ENCODE results near the gene DNAJC2. TPM values are rescaled to one million over a fixed set of nuclear protein-coding genes. Genes with fewer than 3 reads are reported as not detected.
"Not testable (repeated sequence)": the region's sequence is repeated elsewhere in the genome, so short reads cannot be mapped to it uniquely, and the experiment has no call there.

DNAJC2 gene
- total RNA-seq, 2 experiments from 2014 or later: 45.8 to 48.9 TPM

DNA sequence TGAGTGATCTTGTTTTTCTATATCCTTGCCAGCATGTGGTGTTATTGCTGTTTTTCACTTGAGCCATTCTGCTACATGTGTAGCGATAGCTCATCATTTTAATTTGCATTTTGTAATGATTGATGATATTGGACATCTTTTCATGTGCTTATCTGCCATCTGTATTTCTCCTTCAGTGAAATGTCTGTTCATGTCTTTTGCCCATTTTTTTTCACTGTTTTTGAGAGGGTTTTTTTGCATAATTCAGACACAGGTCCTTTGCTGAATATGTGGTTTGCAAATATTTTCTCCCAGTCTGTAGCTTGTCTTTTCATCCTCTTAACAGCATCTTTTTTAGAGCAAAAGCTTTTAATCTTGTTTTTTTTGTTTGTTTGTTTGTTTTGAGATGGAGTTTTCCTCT, 51.0 kb downstream of the DNAJC2 start:
- Mint-ChIP-seq H3K4me3 (no peak overlapping the region), H3K9me3 (no peaks in the 10 kb centered on the region), H3K27ac (no peak overlapping the region), H3K27me3 (peaks cover 6% of the 10 kb centered on the region), H3K36me3 (ENCODE audit: low read depth) (peaks cover 9% of the 10 kb centered on the region), H3K4me1 (ENCODE audit: low read depth) (peaks cover 8% of the 10 kb centered on the region)
- CTCF ChIA-PET: interaction anchor here (0.6 to 1.2 kb wide), 3 partner anchors 13 to 160 kb away, joined by 3 read pairs; no protein-coding TSS in a partner anchor
- TF ChIP-seq, protein P1, sequence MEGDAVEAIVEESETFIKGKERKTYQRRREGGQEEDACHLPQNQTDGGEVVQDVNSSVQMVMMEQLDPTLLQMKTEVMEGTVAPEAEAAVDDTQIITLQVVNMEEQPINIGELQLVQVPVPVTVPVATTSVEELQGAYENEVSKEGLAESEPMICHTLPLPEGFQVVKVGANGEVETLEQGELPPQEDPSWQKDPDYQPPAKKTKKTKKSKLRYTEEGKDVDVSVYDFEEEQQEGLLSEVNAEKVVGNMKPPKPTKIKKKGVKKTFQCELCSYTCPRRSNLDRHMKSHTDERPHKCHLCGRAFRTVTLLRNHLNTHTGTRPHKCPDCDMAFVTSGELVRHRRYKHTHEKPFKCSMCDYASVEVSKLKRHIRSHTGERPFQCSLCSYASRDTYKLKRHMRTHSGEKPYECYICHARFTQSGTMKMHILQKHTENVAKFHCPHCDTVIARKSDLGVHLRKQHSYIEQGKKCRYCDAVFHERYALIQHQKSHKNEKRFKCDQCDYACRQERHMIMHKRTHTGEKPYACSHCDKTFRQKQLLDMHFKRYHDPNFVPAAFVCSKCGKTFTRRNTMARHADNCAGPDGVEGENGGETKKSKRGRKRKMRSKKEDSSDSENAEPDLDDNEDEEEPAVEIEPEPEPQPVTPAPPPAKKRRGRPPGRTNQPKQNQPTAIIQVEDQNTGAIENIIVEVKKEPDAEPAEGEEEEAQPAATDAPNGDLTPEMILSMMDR (IDR thresholded peaks at IDR 0.05): no peak
- POLR2A ChIA-PET: interaction anchor here (1.0 kb wide), 1 partner anchor 13 kb away, joined by 3 read pairs; no protein-coding TSS in a partner anchor
- DNase-seq (no peak), ATAC-seq (no peak)
- intact Hi-C loops (cut with micrococcal nuclease): no loop called here

DNA sequence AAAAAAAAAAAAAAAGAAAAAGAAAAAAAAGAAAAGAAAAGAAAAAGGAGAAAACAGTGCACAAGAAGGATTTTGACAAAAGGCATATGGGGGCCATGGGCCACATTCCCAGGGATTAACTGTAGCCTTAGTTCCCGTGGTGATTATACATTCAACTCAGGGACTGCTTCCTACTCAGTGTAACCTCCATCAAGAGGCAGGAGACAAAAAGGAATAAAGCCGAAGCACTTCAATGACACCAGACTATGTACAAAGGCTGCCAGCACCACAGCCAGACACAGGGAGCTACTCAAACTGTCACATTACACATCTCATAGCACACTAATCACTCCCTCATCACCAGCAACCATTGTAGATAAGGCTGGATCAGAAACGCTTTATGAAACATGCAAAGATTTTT, 52.4 kb downstream of the DNAJC2 start:
- intact Hi-C loops (cut with micrococcal nuclease): no loop called here
- H3K36me3 Mint-ChIP-seq (ENCODE audit: low read depth): no peaks in the 10 kb centered on the region
- ATAC-seq: no peak
- TF ChIP-seq, protein P1 (IDR thresholded peaks at IDR 0.05): no peak
- peaks cover 6% of the 10 kb centered on the region for H3K27me3 Mint-ChIP-seq
- H3K9me3 Mint-ChIP-seq: no peaks in the 10 kb centered on the region
- no peak overlapping the region for H3K27ac Mint-ChIP-seq
- no peak for DNase-seq
- H3K4me3 Mint-ChIP-seq: no peak overlapping the region
- H3K4me1 Mint-ChIP-seq (ENCODE audit: low read depth): peaks cover 4% of the 10 kb centered on the region
- CTCF ChIA-PET: no interaction called here
- POLR2A ChIA-PET: interaction anchor here (0.9 kb wide), 1 partner anchor 125 kb away, joined by 4 read pairs; no protein-coding TSS in a partner anchor

- POLR2A ChIA-PET; H3K36me3 Mint-ChIP-seq (ENCODE audit: low read depth); H3K9me3 Mint-ChIP-seq; H3K27ac Mint-ChIP-seq; DNase-seq; ATAC-seq; H3K27me3 Mint-ChIP-seq; H3K4me3 Mint-ChIP-seq; intact Hi-C loops (cut with micrococcal nuclease): not testable (repeated sequence)
- CTCF ChIA-PET: interaction anchor here (1.1 kb wide), 1 partner anchor 10 kb away, joined by 3 read pairs; no protein-coding TSS in a partner anchor
- TF ChIP-seq, protein P1 (IDR thresholded peaks at IDR 0.05): peak; percentile 28
- H3K4me1 Mint-ChIP-seq (ENCODE audit: low read depth): peaks cover 19% of the 10 kb centered on the region
These were observed 61.7 kb downstream of the DNAJC2 start for GRCh38 chr7:103282802-103283427.

GRCh38 chr7:103280803-103281155, 63.8 kb downstream of the DNAJC2 start:
- ChIA-PET POLR2A (interaction anchor here (1.2 to 2.8 kb wide), 3 partner anchors 13 to 67 kb away, joined by 3 to 9 read pairs (median 3); partner anchors contain the start of genes PMPCB and PSMC2), CTCF (interaction anchor here (0.7 kb wide), 1 partner anchor 13 kb away, joined by 3 read pairs; no protein-coding TSS in a partner anchor)
- H3K27me3 Mint-ChIP-seq; H3K9me3 Mint-ChIP-seq; H3K36me3 Mint-ChIP-seq (ENCODE audit: low read depth); DNase-seq; intact Hi-C loops (cut with micrococcal nuclease); ATAC-seq: not testable (repeated sequence)
- Mint-ChIP-seq H3K4me1 (ENCODE audit: low read depth) (peaks cover 21% of the 10 kb centered on the region), H3K4me3 (peak overlapping the region; percentile 97), H3K27ac (peak overlapping the region; percentile 99)

DNA sequence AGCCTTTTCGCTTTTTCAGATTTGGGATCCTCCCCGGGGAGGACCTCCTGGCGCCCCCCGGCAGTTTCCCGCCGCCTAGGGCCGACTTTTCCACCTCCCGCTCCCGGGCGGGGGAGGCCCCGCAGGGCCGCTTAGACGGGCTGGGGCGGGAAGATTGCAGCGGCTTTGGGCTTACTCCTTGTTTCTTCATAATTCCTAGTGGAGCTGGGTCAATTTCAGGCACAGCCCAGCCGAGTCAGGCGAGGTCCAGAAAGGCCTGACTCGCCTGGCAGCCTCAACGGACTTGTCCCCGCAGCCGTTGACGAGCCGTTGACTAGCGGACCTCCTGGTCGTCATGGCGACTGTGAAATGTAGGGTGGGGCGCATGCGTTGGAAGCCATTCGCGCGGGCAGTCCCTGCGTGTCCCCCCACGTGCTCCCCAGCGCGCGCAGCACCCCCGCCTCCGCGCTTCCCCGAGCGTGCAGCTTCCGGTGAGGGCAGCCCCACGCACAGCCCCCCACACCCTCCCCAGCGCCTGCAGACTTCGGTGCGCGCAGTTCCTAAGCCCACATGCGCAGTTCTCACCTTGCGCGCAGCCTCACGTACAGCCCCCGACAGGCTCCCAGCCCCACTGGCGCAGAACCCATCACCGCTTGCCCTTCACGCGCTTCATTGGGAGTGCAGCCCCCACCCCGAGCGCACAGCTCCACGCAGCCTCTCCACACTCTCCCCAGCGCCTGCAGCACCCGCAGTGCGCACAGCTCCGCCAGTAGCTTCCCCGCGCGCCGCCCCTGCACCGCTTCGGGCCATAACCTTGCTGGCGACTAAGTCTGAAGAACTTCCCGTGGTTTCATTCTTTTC, 64.4 kb downstream of the DNAJC2 start:
- DNase-seq (peak; percentile 93), ATAC-seq (peak; percentile 90)
- intact Hi-C loops (cut with micrococcal nuclease); H3K36me3 Mint-ChIP-seq (ENCODE audit: low read depth); H3K9me3 Mint-ChIP-seq; H3K27me3 Mint-ChIP-seq: not testable (repeated sequence)
- POLR2A ChIA-PET: interaction anchor here (1.2 to 2.8 kb wide), 3 partner anchors 13 to 68 kb away, joined by 3 to 9 read pairs (median 3); partner anchors contain the start of genes PMPCB and PSMC2
- peaks cover 21% of the 10 kb centered on the region for H3K4me1 Mint-ChIP-seq (ENCODE audit: low read depth)
- CTCF ChIA-PET: interaction anchor here (0.7 to 1.7 kb wide), 2 partner anchors 13 to 167 kb away, joined by 3 to 5 read pairs; no protein-coding TSS in a partner anchor
- peak overlapping the region; percentile 97 for H3K4me3 Mint-ChIP-seq
- peak overlapping the region; percentile 99 for H3K27ac Mint-ChIP-seq

- ChIA-PET CTCF (interaction anchor here (1.7 kb wide), 1 partner anchor 168 kb away, joined by 5 read pairs; no protein-coding TSS in a partner anchor), POLR2A (interaction anchor here (1.2 to 2.8 kb wide), 2 partner anchors 18 to 68 kb away, joined by 3 to 9 read pairs; partner anchors contain the start of genes PMPCB and PSMC2)
- H3K9me3 Mint-ChIP-seq; H3K36me3 Mint-ChIP-seq (ENCODE audit: low read depth); intact Hi-C loops (cut with micrococcal nuclease); H3K27me3 Mint-ChIP-seq: not testable (repeated sequence)
- DNase-seq: peak; percentile 41
- H3K4me1 Mint-ChIP-seq (ENCODE audit: low read depth): peaks cover 21% of the 10 kb centered on the region
- ATAC-seq: peak; percentile 17
- H3K27ac Mint-ChIP-seq: peak overlapping the region; percentile 99
- H3K4me3 Mint-ChIP-seq: peak overlapping the region; percentile 97
These were observed 65.0 kb downstream of the DNAJC2 start for GRCh38 chr7:103279636-103279962.

DNA sequence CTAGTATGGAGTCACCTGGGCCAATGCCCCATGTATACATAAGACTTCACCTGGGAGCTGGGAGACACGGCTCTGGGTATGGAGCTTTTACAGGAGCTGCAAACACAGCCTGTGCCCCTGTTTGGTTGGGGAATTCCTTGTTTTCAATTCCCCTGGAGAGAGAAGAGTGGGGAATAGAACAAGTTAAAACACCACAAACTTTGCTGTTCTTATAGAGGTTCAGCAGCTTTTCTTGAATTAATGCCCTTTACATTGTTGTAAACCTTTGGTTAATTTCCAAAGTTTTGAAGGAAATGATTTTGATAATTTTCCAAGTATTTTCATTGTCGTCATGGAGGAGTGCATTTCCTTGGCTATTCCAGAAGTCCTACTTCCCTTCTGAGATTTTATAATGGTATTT, 66.4 kb downstream of the DNAJC2 start:
- ATAC-seq; POLR2A ChIA-PET; CTCF ChIA-PET; DNase-seq; H3K27me3 Mint-ChIP-seq; intact Hi-C loops (cut with micrococcal nuclease); H3K27ac Mint-ChIP-seq; H3K9me3 Mint-ChIP-seq: not testable (repeated sequence)
- peak overlapping the region; percentile 40 for H3K4me3 Mint-ChIP-seq
- H3K36me3 Mint-ChIP-seq (ENCODE audit: low read depth): peaks cover 12% of the 10 kb centered on the region
- peaks cover 21% of the 10 kb centered on the region for H3K4me1 Mint-ChIP-seq (ENCODE audit: low read depth)

- ATAC-seq; CTCF ChIA-PET; DNase-seq; H3K27ac Mint-ChIP-seq; H3K9me3 Mint-ChIP-seq; H3K4me3 Mint-ChIP-seq; H3K27me3 Mint-ChIP-seq; POLR2A ChIA-PET; intact Hi-C loops (cut with micrococcal nuclease): not testable (repeated sequence)
- H3K4me1 Mint-ChIP-seq (ENCODE audit: low read depth): peaks cover 14% of the 10 kb centered on the region
- H3K36me3 Mint-ChIP-seq (ENCODE audit: low read depth): peaks cover 16% of the 10 kb centered on the region
These were observed 69.7 kb downstream of the DNAJC2 start for GRCh38 chr7:103274867-103275266.

GRCh38 chr7:103273374-103273773, 71.2 kb downstream of the DNAJC2 start:
- CTCF ChIA-PET; H3K4me1 Mint-ChIP-seq (ENCODE audit: low read depth); DNase-seq; H3K27ac Mint-ChIP-seq; H3K4me3 Mint-ChIP-seq; ATAC-seq; POLR2A ChIA-PET; intact Hi-C loops (cut with micrococcal nuclease); H3K27me3 Mint-ChIP-seq; H3K9me3 Mint-ChIP-seq: not testable (repeated sequence)
- H3K36me3 Mint-ChIP-seq (ENCODE audit: low read depth): peaks cover 21% of the 10 kb centered on the region

All from activated CD8-positive, alpha-beta T cell treated with anti-CD3 and anti-CD28 coated beads for 36 hours (primary cell).